Stimulated activated CD8-positive, alpha-beta memory T cell treated with anti-CD3 and anti-CD28 coated beads, Interleukin-7, amount 100 ng/mL, for 1 hour (primary cell): Measurements from ENCODE around the gene CT45A2.
"Not testable (repeated sequence)": the region's sequence is repeated elsewhere in the genome, so short reads cannot be mapped to it uniquely, and the experiment has no call there.

ENCODE experiments used
- DNase-seq, 2 donors: peaks; one replicate each; pipeline ENCODE4 v3.0.0-alpha.2; 2020; ENCODE audit warnings: low read depth in 2 of 2

The CT45A2 gene

GRCh38 chrX:135819912-135820311, at the start of gene CT45A2:
CT45A2 (minus strand) TSS chrX:135820012; CDS start chrX:135816265, 3,747 bp downstream.
- not testable (repeated sequence) for DNase-seq

GRCh38 chrX:135854438-135854837, 34.6 kb upstream of the CT45A2 start, which contains the start of gene CT45A8:
CT45A8 (minus strand) TSS chrX:135854538; CDS start chrX:135850783, 3,755 bp downstream.
- not testable (repeated sequence) for DNase-seq

- not testable (repeated sequence) for DNase-seq
These were observed 17.4 kb upstream of the CT45A2 start, which contains the start of gene CT45A7 for GRCh38 chrX:135837180-135837579. CT45A7 (minus strand) TSS chrX:135837280; CDS start chrX:135833533, 3,747 bp downstream.

GRCh38 chrX:135802687-135803086, 17.1 kb downstream of the CT45A2 start, which contains the start of gene CT45A6:
CT45A6 (minus strand) TSS chrX:135802787; CDS start chrX:135798993, 3,794 bp downstream.
- DNase-seq, result not testable (repeated sequence)

GRCh38 chrX:135785403-135785802, 34.4 kb downstream of the CT45A2 start, which contains the start of gene CT45A5:
CT45A5 (minus strand) TSS chrX:135785503; CDS start chrX:135781729, 3,774 bp downstream.
- DNase-seq, result not testable (repeated sequence)

- DNase-seq, result not testable (repeated sequence)
These were observed 51.7 kb downstream of the CT45A2 start, which contains the start of gene CT45A3 for GRCh38 chrX:135768091-135768490. CT45A3 (minus strand) TSS chrX:135768191; CDS start chrX:135764444, 3,747 bp downstream.
